Activated CD8-positive, alpha-beta T cell treated with anti-CD3 and anti-CD28 coated beads, Interleukin-2, amount 10 ng/mL, durations not matched to agents 7 days and 5 days (primary cell): Measurements from ENCODE around the gene GABRG2. TPM values are rescaled to one million over a fixed set of nuclear protein-coding genes. Genes with fewer than 3 reads are reported as not detected.

Source experiments
- ATAC-seq: fragments of 150-1000 bp; cut with Tn5 transposase; one replicate; pipeline ENCODE4 v1.10.0; 2021; ENCODE audit warnings: moderate library complexity
- CTCF ChIA-PET: fragments of 350-600 bp; sonication (Branson Sonifier 250); formaldehyde crosslinking; loops from one replicate; lab custom pipeline; 2021; ENCODE audit warnings: antibody characterized with exemption; lab: Charles Lee
- POLR2A ChIA-PET: fragments of 350-600 bp; sonication (Branson Sonifier 250); formaldehyde crosslinking; loops from one replicate; lab custom pipeline; 2021; ENCODE audit warnings: antibody characterized with exemption; lab: Charles Lee
- DNase-seq: peaks from one replicate; pipeline ENCODE4 v3.0.0-alpha.2; 2020
- H3K27ac Mint-ChIP-seq: one replicate; pipeline ENCODE4 v1.8.0; 2021; ENCODE audit warnings: mild to moderate bottlenecking, mixed read lengths
- H3K27me3 Mint-ChIP-seq: one replicate; pipeline ENCODE4 v1.8.0; 2021; ENCODE audit warnings: low read depth, mixed read lengths
- H3K36me3 Mint-ChIP-seq: one replicate; pipeline ENCODE4 v1.8.0; 2021; ENCODE audit warnings: low read depth, mixed read lengths
- H3K4me1 Mint-ChIP-seq: one replicate; pipeline ENCODE4 v1.8.0; 2021; ENCODE audit warnings: low read depth, mixed read lengths
- H3K4me3 Mint-ChIP-seq: one replicate; pipeline ENCODE4 v1.8.0; 2021; ENCODE audit warnings: mild to moderate bottlenecking, mixed read lengths
- H3K9me3 Mint-ChIP-seq: one replicate; pipeline ENCODE4 v1.8.0; 2022; ENCODE audit warnings: mixed read lengths; ENCODE audit not compliant: insufficient read depth
- total RNA-seq, 2 experiments: library from RNA; stranded (reverse); gene quantifications; one replicate each; pipeline ENCODE4 v1.2.3, GENCODE V29; 2021

Gene GABRG2
- total RNA-seq, 2 experiments from 2014 or later = not detected

GRCh38 chr5:162202285-162202880 lies 134.8 kb downstream of the GABRG2 start:
- ChIA-PET POLR2A (no interaction called here), CTCF (no interaction called here)
- ATAC-seq (no peak), DNase-seq (no peak)
- H3K4me3 Mint-ChIP-seq = no peak overlapping the region
- H3K9me3 Mint-ChIP-seq = no peaks in the 10 kb centered on the region
- no peaks in the 10 kb centered on the region for H3K27me3 Mint-ChIP-seq
- no peaks in the 10 kb centered on the region for H3K4me1 Mint-ChIP-seq
- no peak overlapping the region for H3K27ac Mint-ChIP-seq
- no peaks in the 10 kb centered on the region for H3K36me3 Mint-ChIP-seq

Other genes starting within 250 kb of the GABRG2 start
- not detected for gene GABRA1, start 219.7 kb upstream of the GABRG2 start, total RNA-seq